HFF-Myc (cell line): ENCODE results near the gene NCOA3.

Experiments used
- DNase-seq: peaks from one replicate; pipeline ENCODE4 v3.0.0-alpha.2; 2011; ENCODE audit warnings: low read depth; ENCODE audit errors: extremely low read depth
- H3K4me3 ChIP-seq: replicated peaks from 2 replicates; pipeline ENCODE4 v1.5.1; 2011; ENCODE audit warnings: low read depth, mild to moderate bottlenecking, control low read depth, low read length
- TF ChIP-seq, protein P1 (sequence below): IDR thresholded peaks from 2 replicates; pipeline ENCODE4 v1.5.1; 2012; ENCODE audit warnings: mild to moderate bottlenecking, low read depth, low read length, control low read depth; ENCODE audit errors: missing control alignments

The NCOA3 gene

DNA sequence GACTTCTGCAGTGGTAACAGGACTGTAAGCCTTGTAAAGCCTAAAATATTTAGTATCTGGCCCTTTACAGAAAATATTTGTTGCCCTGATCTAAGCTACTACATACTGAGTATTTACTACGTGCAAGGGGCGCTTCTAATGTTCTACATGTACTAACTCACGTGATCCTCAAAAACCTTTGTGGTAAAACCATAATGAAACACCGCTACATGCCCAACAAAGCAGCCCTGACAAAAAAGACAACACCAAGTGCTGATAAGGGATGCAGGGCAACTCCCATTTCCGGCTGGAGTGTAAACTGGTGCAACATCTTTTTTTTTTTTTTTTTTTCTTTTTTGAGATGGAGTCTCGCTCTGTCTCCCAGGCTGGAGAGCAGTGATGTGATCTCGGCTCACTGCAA, 198.6 kb downstream of the NCOA3 start:
- TF ChIP-seq, protein P1, sequence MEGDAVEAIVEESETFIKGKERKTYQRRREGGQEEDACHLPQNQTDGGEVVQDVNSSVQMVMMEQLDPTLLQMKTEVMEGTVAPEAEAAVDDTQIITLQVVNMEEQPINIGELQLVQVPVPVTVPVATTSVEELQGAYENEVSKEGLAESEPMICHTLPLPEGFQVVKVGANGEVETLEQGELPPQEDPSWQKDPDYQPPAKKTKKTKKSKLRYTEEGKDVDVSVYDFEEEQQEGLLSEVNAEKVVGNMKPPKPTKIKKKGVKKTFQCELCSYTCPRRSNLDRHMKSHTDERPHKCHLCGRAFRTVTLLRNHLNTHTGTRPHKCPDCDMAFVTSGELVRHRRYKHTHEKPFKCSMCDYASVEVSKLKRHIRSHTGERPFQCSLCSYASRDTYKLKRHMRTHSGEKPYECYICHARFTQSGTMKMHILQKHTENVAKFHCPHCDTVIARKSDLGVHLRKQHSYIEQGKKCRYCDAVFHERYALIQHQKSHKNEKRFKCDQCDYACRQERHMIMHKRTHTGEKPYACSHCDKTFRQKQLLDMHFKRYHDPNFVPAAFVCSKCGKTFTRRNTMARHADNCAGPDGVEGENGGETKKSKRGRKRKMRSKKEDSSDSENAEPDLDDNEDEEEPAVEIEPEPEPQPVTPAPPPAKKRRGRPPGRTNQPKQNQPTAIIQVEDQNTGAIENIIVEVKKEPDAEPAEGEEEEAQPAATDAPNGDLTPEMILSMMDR, result no peak
- DNase-seq, result no peak

DNA sequence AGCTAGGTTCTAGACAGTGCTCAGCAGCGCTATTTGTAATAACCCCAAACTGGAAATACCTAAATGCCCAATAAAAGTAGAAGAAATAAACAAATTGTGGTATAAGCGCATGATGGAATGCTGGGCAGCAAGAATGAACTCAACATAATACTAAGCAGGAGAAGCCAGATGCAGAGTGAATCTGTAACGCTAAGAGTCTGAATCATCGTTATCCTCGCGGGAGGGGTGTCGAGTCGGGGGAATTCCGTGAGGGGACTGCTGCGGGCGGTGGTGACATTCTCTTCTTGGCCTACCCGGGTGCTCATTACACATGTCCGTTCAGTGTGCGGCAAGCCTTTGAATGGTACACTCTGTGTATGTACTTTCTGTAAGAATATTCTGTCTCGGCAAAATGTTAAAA, 199.9 kb downstream of the NCOA3 start:
- TF ChIP-seq, protein P1, result no peak
- H3K4me3 ChIP-seq, result no peak overlapping the region
- peak; percentile 75 for DNase-seq

More for the DNA sequence above, 198.6 kb downstream of the NCOA3 start:
- no peak overlapping the region for H3K4me3 ChIP-seq

DNA sequence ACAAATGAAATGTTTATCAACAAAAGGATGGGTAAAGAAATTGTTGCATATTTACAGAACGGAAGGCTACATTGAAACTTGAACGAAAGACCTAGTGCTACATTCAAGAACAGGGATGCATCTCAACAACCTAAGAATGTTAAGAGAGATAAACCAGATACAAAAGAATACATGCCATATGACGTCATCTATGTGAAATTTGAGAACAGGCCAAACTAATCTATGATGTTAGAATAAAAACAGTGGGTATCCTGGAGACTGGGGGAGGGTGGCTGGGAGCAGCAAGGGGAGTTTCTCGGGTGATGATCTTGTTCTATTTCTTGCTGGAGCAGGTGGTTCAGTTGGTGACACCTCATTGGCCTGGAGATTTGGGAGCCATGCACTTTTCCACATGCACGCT, 202.1 kb downstream of the NCOA3 start:
- no peak for DNase-seq
- H3K4me3 ChIP-seq, result no peak overlapping the region
- TF ChIP-seq, protein P1, result no peak

DNA sequence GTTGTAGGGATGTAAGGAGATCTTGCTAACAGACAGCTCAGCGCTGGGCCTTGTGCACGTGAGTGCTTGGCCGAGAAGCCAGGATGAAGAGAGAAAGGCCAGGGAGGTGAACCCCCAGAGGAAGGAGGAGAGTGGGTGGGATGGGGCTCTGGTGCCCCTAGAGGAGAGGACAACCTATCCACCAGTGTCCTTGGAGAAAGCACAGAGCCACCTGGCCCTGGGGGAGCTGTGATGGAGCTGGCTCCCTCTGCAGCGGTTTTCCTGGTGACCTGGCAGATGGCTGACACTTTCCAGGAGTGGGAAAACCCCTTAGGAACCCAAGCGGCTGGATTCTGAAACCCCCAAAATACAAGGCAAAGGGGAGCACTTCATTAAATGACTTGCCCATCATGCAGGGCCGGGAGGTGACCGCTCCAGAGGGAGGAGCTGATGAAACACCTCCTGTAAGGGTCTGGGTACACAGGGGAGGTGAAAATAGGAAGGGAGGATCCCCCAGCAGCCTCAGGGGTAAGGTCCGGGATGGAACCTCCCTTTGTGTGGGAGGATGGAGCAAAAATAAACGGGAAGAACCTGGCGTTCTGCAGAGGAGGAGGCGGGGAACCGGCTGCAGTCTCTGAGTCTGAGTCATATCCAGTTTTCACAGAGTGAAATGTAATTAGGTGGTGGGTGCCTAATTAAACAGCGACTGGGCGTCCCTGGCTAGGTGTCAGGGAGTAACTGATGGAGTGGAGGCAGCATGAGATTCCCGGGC, 203.2 kb downstream of the NCOA3 start:
- TF ChIP-seq, protein P1, result no peak
- H3K4me3 ChIP-seq, result no peak overlapping the region
- DNase-seq, result no peak

DNA sequence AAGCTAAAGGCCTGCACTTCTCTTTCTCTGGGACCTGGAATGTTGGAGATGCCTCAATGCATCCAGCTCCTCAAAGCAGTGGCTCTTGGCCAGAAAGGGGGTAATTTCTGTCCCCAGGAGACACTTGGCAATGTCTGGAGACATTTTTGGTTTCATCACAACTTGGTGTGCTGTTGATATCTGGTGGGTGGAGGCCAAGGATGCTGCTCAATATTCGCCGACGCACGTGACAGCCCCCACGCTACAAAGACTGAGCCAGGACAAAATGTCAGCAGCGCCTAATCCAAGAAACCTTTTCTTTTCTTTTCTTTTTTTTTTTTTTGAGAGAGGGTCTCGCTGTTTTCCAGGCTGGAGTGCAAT, 203.8 kb downstream of the NCOA3 start:
- TF ChIP-seq, protein P1, result no peak

DNA sequence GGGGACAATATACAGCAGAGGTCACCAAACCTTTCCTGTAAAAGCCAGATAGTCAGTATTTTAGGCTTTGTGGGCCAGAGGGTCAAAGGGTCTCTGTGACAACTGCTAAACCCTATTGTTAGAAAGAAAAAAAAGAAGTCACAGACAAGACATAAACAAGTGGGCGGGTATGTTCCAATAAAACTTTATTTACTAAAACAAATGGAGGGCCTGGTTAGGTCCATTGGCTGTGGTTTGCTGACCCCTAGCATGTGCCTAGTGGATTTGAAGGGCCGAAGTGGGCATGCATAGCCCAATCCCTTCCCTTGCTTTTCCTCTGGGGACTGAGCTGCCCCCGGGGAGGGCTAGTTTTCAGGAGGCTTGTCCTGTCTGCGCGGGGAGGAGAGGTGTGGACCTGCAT, 204.7 kb downstream of the NCOA3 start:
- TF ChIP-seq, protein P1, result no peak
- H3K4me3 ChIP-seq, result no peak overlapping the region
- no peak for DNase-seq

More for the DNA sequence above, 203.8 kb downstream of the NCOA3 start:
- DNase-seq, result no peak
- H3K4me3 ChIP-seq, result no peak overlapping the region
